WTC11 (cell line): ENCODE measurements around the gene TMEM89.

Experiments used
- CREB1 ChIP-seq: sonication (generic); formaldehyde crosslinking; IDR thresholded peaks from 2 replicates; pipeline ENCODE4 v1.8.0; 2023; ENCODE audit warnings: mild to moderate bottlenecking, missing genetic modification reagents
- NR3C1 ChIP-seq: sonication (generic); formaldehyde crosslinking; conservative IDR thresholded peaks from 2 replicates; pipeline ENCODE4 v1.8.1; 2023; ENCODE audit warnings: low read depth, mild to moderate bottlenecking, missing genetic modification reagents
- SMAD4 ChIP-seq: sonication (generic); formaldehyde crosslinking; IDR thresholded peaks from 2 replicates; pipeline ENCODE4 v1.8.0; 2022; ENCODE audit warnings: mild to moderate bottlenecking, missing genetic modification reagents
- ZNF232 ChIP-seq: sonication (generic); formaldehyde crosslinking; IDR thresholded peaks from 2 replicates; pipeline ENCODE4 v1.8.0; 2022; ENCODE audit warnings: mild to moderate bottlenecking, missing genetic modification reagents
- TF ChIP-seq, protein P1 (sequence below): fragments of 200-600 bp; IDR thresholded peaks from 2 replicates; pipeline ENCODE4 v1.8.0; 2022; ENCODE audit warnings: antibody characterized with exemption

DNA sequence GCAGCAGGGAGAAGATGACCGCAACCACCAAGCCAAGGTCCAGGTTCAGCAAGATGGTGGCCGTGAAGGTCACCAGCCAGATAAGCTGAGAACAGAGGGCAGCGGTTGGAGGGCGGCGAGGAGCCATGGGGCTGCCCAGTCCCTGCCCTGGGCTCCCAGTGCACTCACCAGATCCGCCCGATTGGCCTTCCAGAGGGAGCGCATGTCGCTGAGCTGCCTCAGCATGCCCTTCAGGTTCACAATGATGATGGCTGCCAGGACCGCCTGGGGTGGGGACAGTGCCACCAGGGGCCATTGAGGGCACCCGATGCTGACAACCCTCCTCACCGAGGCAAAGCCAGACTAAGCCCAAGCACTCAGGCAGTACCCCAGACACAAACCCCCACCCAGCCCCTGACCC, 8.3 kb upstream of the TMEM89 start:
- TF ChIP-seq, protein P1, sequence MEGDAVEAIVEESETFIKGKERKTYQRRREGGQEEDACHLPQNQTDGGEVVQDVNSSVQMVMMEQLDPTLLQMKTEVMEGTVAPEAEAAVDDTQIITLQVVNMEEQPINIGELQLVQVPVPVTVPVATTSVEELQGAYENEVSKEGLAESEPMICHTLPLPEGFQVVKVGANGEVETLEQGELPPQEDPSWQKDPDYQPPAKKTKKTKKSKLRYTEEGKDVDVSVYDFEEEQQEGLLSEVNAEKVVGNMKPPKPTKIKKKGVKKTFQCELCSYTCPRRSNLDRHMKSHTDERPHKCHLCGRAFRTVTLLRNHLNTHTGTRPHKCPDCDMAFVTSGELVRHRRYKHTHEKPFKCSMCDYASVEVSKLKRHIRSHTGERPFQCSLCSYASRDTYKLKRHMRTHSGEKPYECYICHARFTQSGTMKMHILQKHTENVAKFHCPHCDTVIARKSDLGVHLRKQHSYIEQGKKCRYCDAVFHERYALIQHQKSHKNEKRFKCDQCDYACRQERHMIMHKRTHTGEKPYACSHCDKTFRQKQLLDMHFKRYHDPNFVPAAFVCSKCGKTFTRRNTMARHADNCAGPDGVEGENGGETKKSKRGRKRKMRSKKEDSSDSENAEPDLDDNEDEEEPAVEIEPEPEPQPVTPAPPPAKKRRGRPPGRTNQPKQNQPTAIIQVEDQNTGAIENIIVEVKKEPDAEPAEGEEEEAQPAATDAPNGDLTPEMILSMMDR, result no peak
- TF ChIP-seq CREB1 (CRISPR knock-in tag) (no peak), NR3C1 (no peak), SMAD4 (CRISPR knock-in tag) (no peak), ZNF232 (CRISPR knock-in tag) (no peak)
